HG03354 (cell line): ENCODE measurements around the gene SLC16A6.
A peak's percentile ranks its signal among the peaks of the same experiment; 100 is the strongest.
"Not testable (repeated sequence)": the region's sequence is repeated elsewhere in the genome, so short reads cannot be mapped to it uniquely, and the experiment has no call there.

ENCODE experiments used
- ATAC-seq: cut with Tn5 transposase; IDR thresholded peaks from one replicate; pipeline ENCODE4 v1.9.1; 2021; ENCODE audit warnings: mild to moderate bottlenecking; ENCODE audit not compliant: unreplicated experiment, poor library complexity, severe bottlenecking

Gene SLC16A6

DNA sequence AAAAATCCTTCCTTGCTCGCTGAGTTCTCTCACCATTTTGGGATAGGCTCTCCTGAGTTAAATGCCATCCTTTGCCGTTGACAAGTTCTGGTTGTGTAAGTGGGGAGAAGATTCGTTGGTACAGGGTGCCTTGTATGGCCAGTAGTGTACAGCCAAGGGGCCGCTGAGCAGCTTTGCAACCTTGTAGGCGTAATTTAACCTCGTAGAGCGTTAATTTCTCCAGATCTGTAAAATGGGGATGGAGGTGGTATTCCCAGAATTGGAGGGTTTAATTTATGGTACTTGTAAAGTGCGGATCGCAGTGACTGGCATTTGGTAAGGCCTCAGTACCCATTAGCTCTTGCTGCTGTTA is 1.7 kb upstream of the SLC16A6 start:
- no peak for ATAC-seq

DNA sequence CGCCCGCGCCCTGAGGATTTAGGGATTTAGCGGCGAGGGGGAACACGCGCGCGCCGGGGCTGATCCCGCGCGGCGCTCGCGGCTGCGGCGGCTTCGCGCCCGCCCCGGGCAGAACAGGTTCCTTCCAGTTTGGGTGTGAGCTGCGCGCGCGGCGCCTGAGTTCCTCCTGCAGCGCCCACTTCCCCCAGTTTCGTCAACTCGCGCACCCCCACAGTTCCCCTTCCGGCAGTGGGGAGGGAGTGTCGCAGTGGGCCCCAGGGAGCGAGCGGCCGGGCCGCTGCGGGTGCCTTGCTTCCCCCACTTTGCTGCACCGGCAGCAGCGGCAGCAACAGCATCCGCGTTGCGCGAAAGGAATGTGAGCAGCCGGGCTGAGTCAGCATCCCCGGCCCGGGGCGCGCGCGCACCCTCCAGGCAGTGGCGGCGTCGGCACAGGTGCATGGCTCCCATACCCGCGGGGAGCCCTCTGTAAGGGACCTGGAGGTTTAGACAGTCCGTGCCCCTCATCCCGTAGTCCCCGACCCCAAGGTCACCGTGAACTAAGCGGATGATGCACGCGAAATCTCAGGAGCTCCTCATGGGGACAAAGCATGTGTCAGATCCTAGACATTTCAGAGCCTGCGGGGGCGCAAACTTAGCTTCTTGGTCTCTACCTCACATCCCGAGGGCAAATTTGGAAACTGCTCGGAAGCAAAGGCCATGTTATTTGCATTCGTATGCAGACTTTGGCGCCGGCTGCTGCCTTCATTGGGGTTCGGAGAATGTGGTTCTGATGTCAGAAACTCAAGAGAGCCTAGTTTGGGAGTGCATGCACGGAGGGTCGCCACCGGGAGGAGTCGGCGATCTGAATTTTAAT is 1.1 kb upstream of the SLC16A6 start:
- ATAC-seq, result peak; percentile 75

DNA sequence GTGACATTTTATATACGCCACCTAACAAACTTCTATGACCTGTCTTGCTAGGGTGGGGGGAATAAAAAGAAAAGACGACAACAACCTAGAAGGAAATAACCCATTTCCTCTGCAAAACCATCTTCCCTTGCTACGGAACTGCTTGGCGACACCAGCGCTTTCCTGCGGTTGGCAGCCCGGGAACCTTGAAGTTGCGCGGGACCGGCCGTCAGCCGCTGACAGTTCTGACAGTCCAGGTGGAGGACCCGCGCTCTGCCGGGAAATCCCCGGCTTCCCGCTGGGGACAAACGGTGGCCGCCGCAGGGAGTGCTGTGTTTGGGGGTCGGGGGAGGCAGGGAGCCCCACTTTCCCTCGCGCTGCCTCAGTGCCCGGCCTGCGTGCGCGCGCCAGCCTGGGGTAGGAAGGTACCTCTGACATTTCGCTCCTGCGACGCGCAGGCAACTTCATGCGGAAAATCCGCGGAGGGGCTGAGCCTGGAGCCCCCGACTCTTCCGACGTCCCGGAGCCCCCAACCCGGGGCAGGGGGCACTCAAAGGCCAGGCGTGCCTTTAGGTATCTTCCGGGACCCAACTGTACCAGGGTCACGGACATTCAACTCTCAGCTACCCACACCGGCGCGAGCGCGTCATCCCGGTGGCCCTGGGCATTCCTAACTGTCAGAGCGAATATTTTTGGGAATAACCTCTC is 516 bp downstream of the SLC16A6 start:
- no peak for ATAC-seq

DNA sequence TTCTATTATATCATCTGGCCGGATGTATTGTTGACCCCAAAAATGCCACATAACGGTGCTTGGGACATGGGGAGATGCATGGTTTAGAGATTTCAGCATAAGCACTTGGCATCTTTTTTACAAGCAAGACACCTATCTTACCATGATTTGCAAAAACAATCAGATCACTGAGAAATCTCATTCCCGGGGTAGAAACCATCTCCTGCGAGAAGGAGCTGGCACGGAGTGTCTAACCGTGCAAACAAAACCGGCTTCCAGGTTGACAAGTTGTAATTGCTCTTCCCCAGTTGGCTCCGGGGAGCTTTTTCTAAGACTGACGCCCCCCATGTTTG is 1.0 kb downstream of the SLC16A6 start:
- ATAC-seq, result no peak

DNA sequence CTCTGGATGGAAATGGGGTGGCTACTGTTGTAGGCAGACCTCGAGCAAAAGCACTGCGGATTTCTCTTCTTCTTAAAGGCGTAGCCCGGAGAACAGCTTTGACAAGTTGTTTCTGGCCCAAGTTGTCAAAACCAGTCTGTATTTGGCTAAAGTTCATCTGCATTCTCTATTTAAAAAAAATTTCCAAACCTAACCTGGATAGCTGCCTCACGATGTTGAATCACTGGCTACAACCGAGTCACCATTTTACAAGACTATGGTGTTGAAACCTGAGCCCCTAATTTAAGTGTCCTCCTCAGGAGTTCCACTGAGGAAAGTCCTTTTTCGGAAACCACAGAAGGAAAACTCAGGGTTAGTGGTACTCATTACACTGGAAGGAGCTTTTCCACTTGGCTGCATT is 1.5 kb downstream of the SLC16A6 start:
- ATAC-seq, result no peak

DNA sequence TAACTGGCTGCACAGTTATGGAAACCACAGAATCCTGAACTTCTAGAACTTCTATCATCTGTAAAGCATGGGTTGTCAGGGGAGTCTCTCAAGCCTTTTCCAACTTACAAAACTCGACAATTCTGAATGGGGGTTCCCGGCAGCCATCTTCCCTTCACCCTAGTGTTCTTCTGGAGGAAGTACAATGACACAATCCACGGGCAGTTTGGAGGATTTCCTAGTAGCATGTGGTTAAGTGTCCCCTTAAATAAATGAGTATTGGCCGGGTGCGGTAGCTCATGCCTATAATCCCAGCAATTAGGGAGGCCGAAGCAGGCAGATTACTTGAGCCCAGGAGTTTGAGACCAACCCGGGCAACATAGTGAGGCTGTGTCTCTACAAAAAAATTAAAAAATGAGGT is 2.1 kb downstream of the SLC16A6 start:
- ATAC-seq, result no peak

DNA sequence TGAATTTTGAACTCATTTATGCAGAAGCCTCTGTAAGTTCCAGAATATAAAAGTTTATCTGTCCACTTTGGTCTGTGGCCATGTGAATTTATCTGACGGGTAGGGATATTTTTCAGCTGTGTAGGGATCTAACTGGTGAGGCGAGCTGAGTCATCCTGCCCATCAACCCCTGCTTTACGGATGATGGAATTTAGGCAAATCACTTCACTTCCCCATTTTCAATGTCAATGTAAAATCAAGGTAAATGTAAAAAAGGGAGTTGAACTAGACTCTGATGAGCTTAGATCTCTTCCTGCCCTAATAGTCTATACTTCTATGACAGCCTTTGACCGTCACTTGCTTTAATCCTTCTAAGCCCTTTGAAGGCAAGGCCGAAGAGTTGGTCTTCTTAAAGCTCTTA is 2.6 kb downstream of the SLC16A6 start:
- no peak for ATAC-seq

DNA sequence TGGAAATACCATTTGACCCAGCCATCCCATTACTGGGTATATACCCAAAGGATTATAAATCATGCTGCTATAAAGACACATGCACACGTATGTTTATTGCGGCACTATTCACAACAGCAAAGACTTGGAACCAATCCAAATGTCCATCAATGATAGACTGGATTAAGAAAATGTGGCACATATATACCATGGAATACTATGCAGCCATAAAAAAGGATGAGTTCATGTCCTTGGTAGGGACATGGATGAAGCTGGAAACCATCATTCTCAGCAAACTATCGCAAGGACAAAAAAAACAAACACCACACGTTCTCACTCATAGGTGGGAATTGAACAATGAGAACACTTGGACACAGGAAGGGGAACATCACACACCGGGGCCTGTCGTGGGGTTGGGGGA is 9.0 kb downstream of the SLC16A6 start:
- ATAC-seq, result not testable (repeated sequence)

DNA sequence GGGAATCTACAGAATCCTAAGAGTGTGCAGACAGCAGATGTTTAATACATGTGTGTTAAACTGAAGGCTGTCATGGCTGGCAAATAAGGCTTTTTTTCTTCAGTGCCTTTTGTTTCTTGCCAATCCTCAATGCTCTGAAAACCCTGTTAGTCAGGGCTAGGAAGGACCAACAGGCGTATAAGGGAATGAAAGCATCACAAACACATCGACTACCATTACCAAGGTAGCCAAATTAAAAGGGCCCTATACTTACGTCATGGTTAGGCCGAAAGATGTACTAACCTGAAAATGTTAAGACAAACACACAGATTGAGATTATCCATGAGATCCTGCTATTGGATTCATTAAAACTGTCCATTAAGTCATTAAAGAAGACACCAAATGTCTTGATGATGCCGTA is 13.1 kb downstream of the SLC16A6 start:
- ATAC-seq, result no peak

DNA sequence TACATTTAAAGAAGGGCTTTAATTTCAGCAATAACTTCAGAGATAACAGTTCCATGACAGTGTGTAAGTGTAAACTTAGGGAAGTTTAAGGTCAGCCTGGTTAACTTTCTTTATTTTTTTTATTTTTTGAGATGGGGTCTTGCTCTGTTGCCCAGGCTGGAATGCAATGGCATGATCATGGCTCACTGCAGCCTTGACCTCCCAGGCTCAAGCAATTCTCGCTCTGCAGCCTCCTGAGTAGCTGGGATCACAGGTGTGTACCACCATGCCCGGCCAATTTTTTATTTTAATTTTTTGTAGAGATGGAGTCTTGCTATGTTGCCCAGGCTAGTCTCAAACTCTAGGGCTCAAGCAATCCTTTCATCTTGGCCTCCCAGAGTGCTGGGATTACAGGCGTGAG is 14.6 kb downstream of the SLC16A6 start:
- not testable (repeated sequence) for ATAC-seq

DNA sequence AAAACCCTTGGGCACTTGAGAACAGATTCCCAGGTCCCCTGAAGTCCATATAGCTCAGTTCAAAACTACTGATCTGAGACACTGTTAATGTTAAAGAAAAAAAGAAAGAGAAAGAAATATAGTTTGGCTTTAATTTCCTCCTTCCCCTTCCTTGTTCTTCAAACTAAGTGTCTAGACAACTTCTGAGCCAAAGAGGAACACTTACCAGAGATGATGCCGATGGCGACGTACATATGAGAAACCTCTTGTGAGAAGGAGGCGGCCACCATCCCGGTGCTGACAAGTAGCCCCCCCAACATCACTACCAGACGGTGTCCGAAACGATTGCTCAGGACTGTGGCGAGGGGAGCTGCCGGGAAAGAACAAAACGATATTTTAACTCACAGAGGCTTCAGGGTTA is 17.2 kb downstream of the SLC16A6 start:
- ATAC-seq, result no peak

DNA sequence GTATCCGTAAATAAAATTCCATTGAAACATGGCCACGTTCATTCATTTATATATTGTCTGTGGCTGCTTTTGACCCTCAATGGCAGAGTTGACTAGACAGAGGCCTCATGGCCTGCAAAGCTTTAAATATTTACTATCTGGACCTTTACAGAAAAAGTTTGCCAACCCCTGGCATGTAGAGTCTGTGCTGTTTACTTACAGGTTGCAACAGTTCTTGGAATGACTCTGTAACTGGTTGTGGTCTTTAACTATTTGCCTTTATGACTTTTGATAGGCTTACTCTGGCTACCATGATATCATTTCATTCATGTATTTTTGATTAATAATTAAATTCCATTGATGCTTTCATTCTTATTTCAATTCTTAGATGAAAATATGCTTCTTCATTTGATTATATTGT is 25.1 kb downstream of the SLC16A6 start:
- ATAC-seq, result not testable (repeated sequence)

DNA sequence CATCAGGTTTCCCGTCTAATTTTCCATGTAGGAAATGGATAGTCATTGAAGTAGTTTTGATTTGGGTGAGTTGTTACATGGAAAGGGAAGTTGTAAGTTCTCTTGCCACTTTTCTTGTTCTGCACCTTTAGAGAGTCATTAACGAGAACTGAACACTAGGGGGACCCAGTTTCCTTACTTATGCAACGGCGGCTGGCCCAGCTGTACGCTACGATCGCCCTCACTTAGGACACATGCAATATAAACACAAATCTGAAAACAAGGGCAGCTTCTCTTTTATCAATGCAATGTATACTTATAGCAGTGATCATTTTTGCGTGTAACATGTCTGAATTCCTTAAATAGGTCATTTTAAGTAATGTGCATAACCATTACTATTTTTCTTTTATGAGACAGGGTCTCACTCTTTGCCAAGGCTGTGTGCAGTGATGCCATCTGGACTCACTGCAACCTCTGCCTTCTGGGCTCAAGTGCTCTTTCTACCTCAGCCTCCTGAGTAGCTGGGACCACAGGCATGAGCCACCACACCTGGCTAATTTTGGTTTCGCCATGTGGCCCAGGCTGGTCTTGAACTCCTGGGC is 27.7 kb downstream of the SLC16A6 start:
- ATAC-seq, result peak; percentile 42

DNA sequence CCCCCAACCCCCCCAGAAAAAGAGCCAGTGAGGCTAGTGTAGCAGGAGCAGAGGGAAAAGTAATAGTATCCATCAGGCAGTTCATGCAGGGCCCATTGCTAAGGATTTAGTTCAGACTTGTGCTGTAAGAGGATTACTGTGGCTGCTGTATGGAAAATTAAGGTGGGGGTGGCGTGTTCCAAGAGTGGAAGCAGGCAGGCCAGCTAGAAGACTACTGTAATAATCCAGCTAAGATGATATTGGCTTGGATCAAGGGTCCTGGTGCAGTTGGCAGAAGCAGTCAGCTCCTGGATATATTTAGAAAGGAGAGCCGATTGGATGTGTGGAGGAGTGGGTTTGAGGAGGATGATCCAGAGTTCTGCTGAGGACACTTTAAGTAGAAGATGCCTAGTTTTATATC is 28.5 kb downstream of the SLC16A6 start:
- ATAC-seq, result not testable (repeated sequence)

DNA sequence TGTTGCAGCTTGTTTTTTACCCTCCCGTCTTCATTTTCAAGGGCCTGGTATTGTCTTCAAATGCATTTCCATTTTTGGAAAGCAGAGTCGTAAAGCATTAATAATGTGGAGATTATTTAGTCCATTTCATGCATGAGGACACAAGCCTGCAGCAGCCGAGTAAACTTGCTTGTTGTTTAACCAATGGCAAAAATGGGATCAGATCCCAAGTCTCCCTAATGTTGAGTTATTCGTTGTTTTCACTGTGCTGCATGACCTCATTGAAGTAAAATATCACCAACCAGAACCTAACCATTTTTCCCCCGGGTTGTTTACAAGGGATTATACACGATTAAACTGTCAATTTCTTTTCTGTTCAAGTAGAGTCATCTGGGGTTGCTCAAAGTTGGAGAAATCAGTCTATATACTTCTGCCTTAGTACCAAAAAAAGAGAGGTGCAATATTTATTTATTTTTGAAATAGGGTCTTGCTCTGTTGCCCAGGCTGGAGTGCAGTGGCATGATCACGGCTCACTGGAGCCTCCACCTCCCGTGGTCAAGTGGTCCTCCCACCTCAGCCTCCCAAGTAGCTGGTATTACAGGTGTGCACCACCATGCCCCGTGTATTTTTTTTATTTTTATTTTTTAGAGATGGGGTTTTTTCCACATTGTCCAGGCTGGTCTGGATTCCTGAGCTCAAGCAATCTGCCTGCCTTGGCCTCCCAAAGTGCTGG is 30.7 kb downstream of the SLC16A6 start:
- ATAC-seq, result no peak

DNA sequence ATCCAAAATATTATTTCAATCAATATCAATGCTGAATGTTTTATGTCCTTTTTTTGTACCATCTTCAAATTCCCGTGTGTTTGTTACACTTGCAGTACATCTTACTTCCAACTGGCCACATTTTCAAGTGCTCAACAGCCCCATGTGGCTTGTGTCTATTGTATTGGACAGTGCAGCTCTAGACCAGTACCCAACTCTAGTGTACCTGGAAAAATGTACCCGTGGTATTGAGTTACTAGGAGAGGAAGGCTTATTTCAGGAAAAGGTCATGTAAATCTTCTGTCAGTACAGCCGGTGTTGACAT is 31.3 kb downstream of the SLC16A6 start:
- not testable (repeated sequence) for ATAC-seq

DNA sequence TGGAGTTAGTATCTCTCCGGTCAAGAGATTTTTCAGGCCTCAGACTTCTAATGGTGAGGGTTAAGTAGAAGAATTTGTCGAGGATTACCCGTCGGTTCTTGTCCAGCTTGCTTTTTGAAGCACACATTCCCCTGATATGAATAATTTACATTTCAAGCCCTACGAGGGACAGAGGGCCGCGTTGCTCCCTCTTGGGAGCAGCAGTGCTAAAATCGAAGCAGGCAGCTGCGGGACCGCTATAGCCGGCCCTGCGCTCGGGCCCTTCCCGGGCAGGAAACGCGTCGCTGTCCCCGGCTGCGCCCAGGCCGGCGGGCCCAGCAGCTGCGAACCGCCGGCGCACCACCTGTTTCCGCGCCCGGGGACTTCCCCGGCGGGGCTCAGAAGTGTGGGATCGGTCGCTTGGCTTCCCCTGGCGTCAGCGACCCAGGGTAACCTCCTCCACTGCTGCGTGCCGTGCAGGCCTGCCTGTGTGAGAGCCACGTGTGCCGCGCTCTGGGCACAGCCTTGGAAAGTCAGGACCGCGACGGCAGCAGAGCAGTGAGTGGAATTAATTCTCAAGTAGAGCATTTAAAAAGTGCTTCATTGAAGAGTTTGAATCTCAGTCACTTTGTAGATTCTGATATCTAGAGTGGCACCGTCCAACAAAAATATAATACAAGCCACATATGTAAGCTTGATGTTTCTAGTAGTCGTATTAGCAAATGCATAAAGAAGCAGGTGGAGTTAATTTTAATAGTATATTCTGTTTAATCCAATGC is 31.9 kb downstream of the SLC16A6 start:
- peak; percentile 89 for ATAC-seq

DNA sequence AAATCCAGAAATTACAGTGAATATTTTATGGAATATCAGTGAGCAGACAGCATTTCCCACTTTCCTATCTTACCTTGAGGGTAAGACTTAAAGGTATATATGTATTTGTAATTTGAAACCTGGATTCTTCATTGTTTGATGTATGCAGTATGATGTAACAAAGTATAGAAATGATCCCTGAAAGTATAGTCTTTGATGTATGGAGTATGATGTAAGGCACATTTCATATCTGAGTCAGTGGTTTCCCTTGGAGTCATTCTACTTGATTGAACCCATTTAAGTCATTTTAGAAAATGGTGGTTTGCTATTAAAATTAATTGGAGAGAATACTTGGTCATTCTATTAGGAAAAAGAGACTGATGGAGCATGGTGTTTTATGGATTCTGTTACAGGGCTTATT is 33.0 kb downstream of the SLC16A6 start:
- ATAC-seq, result no peak

DNA sequence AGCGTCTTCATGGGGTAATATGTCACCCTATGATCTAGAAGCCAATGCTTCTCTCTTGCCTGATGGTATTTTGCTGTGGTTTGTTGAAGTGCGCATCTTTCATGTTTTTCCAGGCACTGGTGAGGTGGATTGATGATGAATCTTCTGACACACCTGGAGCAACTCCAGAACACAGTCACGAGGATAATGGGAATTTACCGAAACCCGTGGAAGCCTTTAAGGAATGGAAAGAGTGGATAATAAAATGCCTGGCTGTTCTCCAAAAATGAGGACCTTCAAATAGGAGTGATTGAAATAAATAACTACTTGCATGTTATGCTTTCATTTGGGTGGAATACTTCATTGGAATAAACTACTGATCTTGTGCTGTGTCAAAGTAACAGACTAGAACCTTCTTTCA is 34.2 kb downstream of the SLC16A6 start:
- ATAC-seq, result not testable (repeated sequence)
